Body of pancreas (tissue), 4 donors: ENCODE data around the gene SS18L1. TPM values are rescaled to one million over a fixed set of nuclear protein-coding genes. Genes with fewer than 3 reads are reported as not detected.

Experiments
- ATAC-seq: fragments of 150-250 bp; one replicate; pipeline ENCODE4 v1.9.1; 2016
- DNase-seq, 4 donors: peaks; one replicate each; pipeline ENCODE4 v3.0.0-alpha.2; 2019
- H3K27ac ChIP-seq, 4 donors: fragments of 200-600 bp; sonication (generic); 1 replicate in 3 of 4; 2 replicates in 1 of 4; pipeline versions ENCODE4 v1.5.1 to v1.6.1; 2016 to 2019; ENCODE audit warnings: mild to moderate bottlenecking in 1 of 4, mixed read lengths in 1 of 4, moderate library complexity in 1 of 4
- H3K27me3 ChIP-seq, 2 donors: fragments of 200-600 bp; sonication (generic); one replicate each; pipeline ENCODE4 v1.6.0; 2016; ENCODE audit warnings: mild to moderate bottlenecking in 1 of 2
- H3K36me3 ChIP-seq, 2 donors: fragments of 200-600 bp; sonication (generic); replicated peaks in 1 of 2; 2 replicates each; pipeline ENCODE4 v1.5.1; 2016; ENCODE audit warnings: low read depth in 2 of 2; ENCODE audit not compliant: insufficient read depth in 1 of 2
- H3K4me1 ChIP-seq: fragments of 200-600 bp; sonication (generic); one replicate; pipeline ENCODE4 v1.6.0; 2016
- H3K4me3 ChIP-seq, 2 donors: fragments of 200-600 bp; sonication (generic); 1 replicate in 1 of 2; 2 replicates in 1 of 2; pipeline ENCODE4 v1.5.1; 2016 to 2019
- H3K9me3 ChIP-seq, 3 donors: fragments of 200-600 bp; sonication (generic); 1 replicate in 2 of 3; 2 replicates in 1 of 3; pipeline ENCODE4 v1.5.1; 2016
- POLR2A ChIP-seq, 3 donors: fragments of 450-650 bp; IDR thresholded peaks; one replicate each; pipeline ENCODE4 v1.6.1; 2016; ENCODE audit warnings: antibody characterized with exemption in 3 of 3, mild to moderate bottlenecking in 2 of 3
- WGBS, 2 donors: methylation state at CpG; one replicate each; pipeline ENCODE4 v1.1.5; 2017; 5-methylcytosine and 5-hydroxymethylcytosine counted together
- intact Hi-C: fragments of 100-400 bp; cut with DNase I; formaldehyde crosslinking; loops from one replicate; pipeline ENCODE4 v1.15.1; 2023
- total RNA-seq, 2 donors: library from RNA; depleted of rRNA; stranded (reverse); fragments of >200 nt; gene quantifications; one replicate each; pipeline ENCODE4 v1.1.0, GENCODE V29; 2016
- TF ChIP-seq, protein P1 (sequence below), 7 experiments: fragments of 450-650 bp in 4 of 7; fragments of 200-600 bp in 3 of 7; sonication (generic) in 3 of 7; IDR thresholded peaks; one replicate each; pipeline ENCODE4 v1.5.1; 2016 to 2019; ENCODE audit warnings: antibody characterized with exemption in 7 of 7

Gene SS18L1
- total RNA-seq, 2 donors from 2014 or later: 11.4 to 14.5 TPM

DNA sequence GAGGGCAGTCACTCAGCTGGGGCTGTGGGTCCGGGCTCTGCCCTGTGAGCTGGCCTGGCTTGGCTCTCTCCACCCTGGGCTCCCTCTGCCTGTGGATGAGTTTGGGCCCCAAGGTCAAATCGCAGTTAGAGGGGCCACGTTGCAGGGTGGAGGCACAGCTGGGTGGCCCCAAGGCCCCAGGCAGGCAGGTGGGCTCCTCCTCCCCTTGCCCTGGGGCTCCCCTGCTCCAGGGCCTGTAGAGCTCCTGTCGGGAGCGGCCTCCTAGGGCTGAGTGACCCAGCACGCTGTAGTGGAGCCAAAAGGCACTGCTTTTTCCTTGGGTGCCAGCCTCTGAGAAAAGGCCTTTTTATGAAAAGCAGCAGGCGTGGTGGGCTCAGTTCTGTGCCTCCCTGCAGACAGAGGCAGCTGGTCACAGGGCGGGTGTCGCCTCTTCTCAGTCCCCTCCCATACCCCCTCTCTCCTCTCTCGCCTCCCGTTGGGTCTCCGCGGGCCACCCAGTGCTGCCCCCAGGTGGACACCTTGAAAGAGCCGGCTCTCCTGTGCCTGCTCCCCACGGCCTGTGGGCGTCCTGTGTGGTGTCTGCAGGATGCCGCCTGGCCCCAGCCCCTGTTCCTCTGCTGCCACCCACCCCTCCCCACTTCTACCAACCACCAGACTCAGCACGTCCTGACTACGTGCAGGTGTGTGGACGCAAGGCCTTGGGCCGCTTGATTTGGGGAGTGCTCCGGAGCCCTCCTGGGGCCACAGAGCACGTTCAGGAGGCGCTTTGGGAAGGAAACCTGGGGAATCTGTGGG lies 13.2 kb downstream of the SS18L1 start:
- intact Hi-C loops: no loop called here
- peaks cover 0 to 8% of the 10 kb centered on the region in 2 donors for H3K36me3 ChIP-seq
- 26 to 34% methylated on average over 13 to 23 of the region's 24 CpGs for WGBS, 2 donors

DNA sequence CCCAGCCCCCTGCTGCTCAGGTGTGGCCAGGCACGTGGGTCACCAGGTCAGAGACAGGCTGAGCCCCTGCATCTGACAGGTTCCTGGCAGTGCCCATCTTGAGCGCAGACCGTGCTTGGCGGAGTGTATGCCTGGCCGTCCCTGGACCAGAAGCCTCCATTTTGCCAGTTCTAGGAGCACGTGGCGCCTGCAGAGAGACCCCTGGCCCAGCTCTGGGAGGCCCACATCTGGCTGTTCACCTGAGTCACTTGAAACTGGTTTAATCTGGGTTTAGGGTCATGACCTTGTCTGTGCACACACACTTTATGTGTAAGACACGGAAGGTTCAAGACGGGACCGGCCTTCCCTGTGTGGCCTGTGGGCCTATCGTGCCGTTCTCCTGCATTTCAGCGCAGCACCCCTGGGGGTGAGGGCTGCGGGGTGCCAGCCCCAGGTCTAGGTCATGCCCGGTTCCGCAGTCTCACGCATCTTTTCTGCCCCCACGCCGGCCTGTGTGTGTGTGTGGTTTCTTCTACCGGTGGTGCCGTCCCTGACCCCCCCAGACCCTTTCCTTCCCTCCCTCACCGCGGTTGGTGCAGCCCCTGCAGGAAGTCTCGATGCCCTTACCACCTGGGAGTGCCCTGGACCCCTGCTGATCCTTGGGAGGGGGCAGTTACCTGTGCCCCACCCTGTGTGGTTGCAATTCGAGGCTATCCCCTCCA lies 14.0 kb downstream of the SS18L1 start:
- Histone ChIP-seq H3K27me3 (no peaks in the 10 kb centered on the region), H3K4me1 (peaks cover 14% of the 10 kb centered on the region), H3K9me3 (no peaks in the 10 kb centered on the region), H3K27ac (no peak overlapping the region), H3K36me3 (peaks cover 0 to 12% of the 10 kb centered on the region in 2 donors), H3K4me3 (no peak overlapping the region)
- ATAC-seq (no peak), DNase-seq (no peak)
- 0 to 71% methylated on average over 1 to 24 of the region's 25 CpGs for WGBS, 2 donors
- TF ChIP-seq POLR2A (IDR thresholded peaks at IDR 0.05): no peak
- TF ChIP-seq, protein P1, sequence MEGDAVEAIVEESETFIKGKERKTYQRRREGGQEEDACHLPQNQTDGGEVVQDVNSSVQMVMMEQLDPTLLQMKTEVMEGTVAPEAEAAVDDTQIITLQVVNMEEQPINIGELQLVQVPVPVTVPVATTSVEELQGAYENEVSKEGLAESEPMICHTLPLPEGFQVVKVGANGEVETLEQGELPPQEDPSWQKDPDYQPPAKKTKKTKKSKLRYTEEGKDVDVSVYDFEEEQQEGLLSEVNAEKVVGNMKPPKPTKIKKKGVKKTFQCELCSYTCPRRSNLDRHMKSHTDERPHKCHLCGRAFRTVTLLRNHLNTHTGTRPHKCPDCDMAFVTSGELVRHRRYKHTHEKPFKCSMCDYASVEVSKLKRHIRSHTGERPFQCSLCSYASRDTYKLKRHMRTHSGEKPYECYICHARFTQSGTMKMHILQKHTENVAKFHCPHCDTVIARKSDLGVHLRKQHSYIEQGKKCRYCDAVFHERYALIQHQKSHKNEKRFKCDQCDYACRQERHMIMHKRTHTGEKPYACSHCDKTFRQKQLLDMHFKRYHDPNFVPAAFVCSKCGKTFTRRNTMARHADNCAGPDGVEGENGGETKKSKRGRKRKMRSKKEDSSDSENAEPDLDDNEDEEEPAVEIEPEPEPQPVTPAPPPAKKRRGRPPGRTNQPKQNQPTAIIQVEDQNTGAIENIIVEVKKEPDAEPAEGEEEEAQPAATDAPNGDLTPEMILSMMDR (IDR thresholded peaks at IDR 0.05): no peak
- intact Hi-C loops: no loop called here

More for the DNA sequence above, 13.2 kb downstream of the SS18L1 start:
- Histone ChIP-seq H3K4me3 (no peak overlapping the region), H3K9me3 (no peaks in the 10 kb centered on the region), H3K4me1 (peaks cover 14% of the 10 kb centered on the region), H3K27ac (no peak overlapping the region), H3K27me3 (no peaks in the 10 kb centered on the region)
- ATAC-seq (peak; percentile 70), DNase-seq (peak; percentile 52 to 70 (median 65))
- TF ChIP-seq, protein P1 (IDR thresholded peaks at IDR 0.05): peak; percentile 58 to 71 (median 63)
- no peak for TF ChIP-seq POLR2A (IDR thresholded peaks at IDR 0.05)

DNA sequence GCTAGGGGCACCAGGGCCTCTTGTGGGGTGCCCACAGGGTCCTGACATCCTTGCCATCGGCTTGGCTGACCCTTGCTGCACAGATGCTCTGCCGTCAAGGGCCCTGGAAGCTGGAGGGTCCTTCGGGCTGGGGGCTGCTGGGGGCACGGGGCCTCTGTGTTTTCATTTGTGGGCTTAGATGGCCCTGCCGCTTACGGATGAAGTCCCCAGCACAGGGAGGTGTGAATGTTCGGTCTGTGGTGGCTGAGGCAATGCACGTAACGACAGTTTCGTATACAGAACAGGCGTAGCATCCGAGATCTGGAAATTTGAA lies 14.5 kb downstream of the SS18L1 start:
- H3K27me3 ChIP-seq: no peaks in the 10 kb centered on the region
- no peaks in the 10 kb centered on the region for H3K9me3 ChIP-seq
- intact Hi-C loops: no loop called here
- no peak for ATAC-seq
- DNase-seq: no peak
- H3K27ac ChIP-seq: no peak overlapping the region
- H3K4me3 ChIP-seq: no peak overlapping the region
- peaks cover 0 to 15% of the 10 kb centered on the region in 2 donors for H3K36me3 ChIP-seq
- WGBS, 2 donors: 93 to 97% methylated on average over 11 to 12 of the region's 12 CpGs
- peaks cover 14% of the 10 kb centered on the region for H3K4me1 ChIP-seq
- TF ChIP-seq, protein P1 (IDR thresholded peaks at IDR 0.05): no peak
- no peak for TF ChIP-seq POLR2A (IDR thresholded peaks at IDR 0.05)

DNA sequence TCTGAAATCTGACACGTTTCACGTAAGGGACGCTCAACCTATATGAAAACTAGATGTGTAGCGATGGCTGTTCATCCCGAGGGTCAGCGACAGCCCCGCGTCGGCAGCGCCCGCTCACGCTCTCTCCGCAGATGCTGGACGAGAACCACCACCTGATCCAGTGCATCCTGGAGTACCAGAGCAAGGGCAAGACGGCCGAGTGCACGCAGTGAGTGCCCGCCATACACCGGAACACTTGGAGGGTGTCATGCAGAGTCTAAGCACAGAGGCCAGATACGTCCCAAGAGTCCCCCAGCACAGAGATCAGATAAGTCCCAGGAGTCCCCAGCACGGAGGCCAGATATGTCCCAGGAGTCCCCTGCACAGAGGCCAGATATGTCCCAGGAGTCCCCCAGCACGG lies 15.0 kb downstream of the SS18L1 start:
- Histone ChIP-seq H3K27me3 (no peaks in the 10 kb centered on the region), H3K4me3 (no peak overlapping the region), H3K9me3 (no peaks in the 10 kb centered on the region), H3K4me1 (peaks cover 14% of the 10 kb centered on the region), H3K27ac (no peak overlapping the region), H3K36me3 (peaks cover 0 to 20% of the 10 kb centered on the region in 2 donors)
- WGBS, 2 donors: 91% methylated on average over 19 to 22 of the region's 22 CpGs
- DNase-seq (no peak), ATAC-seq (no peak)
- TF ChIP-seq, protein P1 (IDR thresholded peaks at IDR 0.05): no peak
- no peak for TF ChIP-seq POLR2A (IDR thresholded peaks at IDR 0.05)
- intact Hi-C loops: no loop called here
